H1 (cell line): ENCODE results near the gene CEL. TPM values are rescaled to one million over a fixed set of nuclear protein-coding genes. Genes with fewer than 3 reads are reported as not detected.

Experiments used
- CTCF ChIA-PET: fragments of 300-600 bp; sonication (Branson Sonifier 250); formaldehyde crosslinking; loops from one replicate; lab custom pipeline; 2021; ENCODE audit not compliant: partially characterized antibody; lab: Charles Lee
- POLR2A ChIA-PET: fragments of 300-600 bp; sonication (Branson Sonifier 250); formaldehyde crosslinking; loops from one replicate; lab custom pipeline; 2021; ENCODE audit warnings: inconsistent platforms; ENCODE audit not compliant: partially characterized antibody; lab: Charles Lee
- DNase-seq, 2 experiments: peaks; one replicate each; pipeline versions ENCODE4 v3.0.0 to v3.0.0-alpha.2; 2010 to 2022; ENCODE audit warnings: low spot score in 2 of 2, low read depth in 1 of 2, mixed read lengths in 1 of 2
- FAIRE-seq: peaks from 2 replicates; lab custom pipeline; 2011; peaks lifted over from hg19 to GRCh38; lab: Jason Lieb, UNC
- H2AFZ ChIP-seq: 2 replicates; pipeline ENCODE4 v1.8.1; 2012; ENCODE audit warnings: low read length, inconsistent platforms
- H2AK5ac ChIP-seq: 2 replicates; pipeline ENCODE4 v1.6.1; 2013; ENCODE audit warnings: low read depth, low read length
- H2BK120ac ChIP-seq: replicated peaks from 2 replicates; pipeline ENCODE3; 2013; ENCODE audit warnings: low read depth, low read length, inconsistent platforms
- H2BK12ac ChIP-seq: 2 replicates; pipeline ENCODE4 v1.6.1; 2013; ENCODE audit warnings: low read depth, low read length
- H2BK15ac ChIP-seq: 2 replicates; pipeline ENCODE4 v1.6.1; 2013; ENCODE audit warnings: low read length
- H2BK20ac ChIP-seq: 2 replicates; pipeline ENCODE4 v1.6.1; 2013; ENCODE audit warnings: low read length
- H2BK5ac ChIP-seq: 2 replicates; pipeline ENCODE4 v1.6.1; 2013; ENCODE audit warnings: low read depth, low read length
- H3K14ac ChIP-seq: 2 replicates; pipeline ENCODE4 v1.6.1; 2013; ENCODE audit warnings: inconsistent platforms; ENCODE audit not compliant: insufficient read length
- H3K18ac ChIP-seq: 2 replicates; pipeline ENCODE4 v1.6.1; 2013; ENCODE audit warnings: low read length; ENCODE audit errors: extremely low read depth
- H3K23ac ChIP-seq: 2 replicates; pipeline ENCODE4 v1.6.1; 2013; ENCODE audit warnings: inconsistent platforms; ENCODE audit not compliant: insufficient read length
- H3K23me2 ChIP-seq: 2 replicates; pipeline ENCODE4 v1.6.1; 2013; ENCODE audit warnings: low read depth, low read length
- H3K27ac ChIP-seq: 2 replicates; pipeline ENCODE4 v1.6.1; 2011; ENCODE audit warnings: low read depth, low read length, inconsistent platforms
- H3K27me3 ChIP-seq, 4 experiments: replicated peaks in 1 of 4; 1 replicate in 1 of 4; 2 replicates in 3 of 4; pipeline versions ENCODE4 v1.6.1 to v1.8.1; 2011 to 2013; ENCODE audit warnings: low read length in 3 of 4, mild to moderate bottlenecking in 3 of 4, inconsistent platforms in 2 of 4, mixed read lengths in 2 of 4, moderate library complexity in 1 of 4; ENCODE audit not compliant: control insufficient read depth in 3 of 4, insufficient read depth in 3 of 4; ENCODE audit errors: extremely low read depth in 1 of 4
- H3K36me3 ChIP-seq, 4 experiments: 2 replicates each; pipeline versions ENCODE4 v1.6.1 to v1.8.1; 2011 to 2013; ENCODE audit warnings: mild to moderate bottlenecking in 4 of 4, low read length in 3 of 4, moderate library complexity in 2 of 4, control low read depth in 1 of 4, inconsistent platforms in 1 of 4; ENCODE audit not compliant: insufficient read depth in 4 of 4, control insufficient read depth in 2 of 4
- H3K4ac ChIP-seq: replicated peaks from 2 replicates; pipeline ENCODE3; 2013; ENCODE audit warnings: low read length, low read depth, mixed read lengths, inconsistent platforms; ENCODE audit not compliant: insufficient read length
- H3K4me1 ChIP-seq, 4 experiments: replicated peaks in 1 of 4; 1 replicate in 1 of 4; 2 replicates in 3 of 4; pipeline versions ENCODE4 v1.6.1 to v1.8.1; 2011 to 2013; ENCODE audit warnings: low read length in 3 of 4, inconsistent platforms in 2 of 4, mixed read lengths in 1 of 4; ENCODE audit not compliant: insufficient read depth in 4 of 4, control insufficient read depth in 3 of 4
- H3K4me2 ChIP-seq, 2 experiments: 2 replicates each; pipeline versions ENCODE4 v1.6.1 to v1.8.1; 2011 to 2013; ENCODE audit warnings: low read depth in 2 of 2, low read length in 2 of 2, control low read depth in 1 of 2, inconsistent platforms in 1 of 2, mild to moderate bottlenecking in 1 of 2; ENCODE audit not compliant: insufficient read depth in 1 of 2
- H3K4me3 ChIP-seq, 4 experiments: fragments of 200-600, 300-600 bp in 1 of 4; sonication (generic), shearing (Covaris generic), sonication (Bioruptor Twin) in 1 of 4; 2 replicates each; pipeline versions ENCODE4 v1.5.1 to v1.8.1; 2011 to 2016; ENCODE audit warnings: low read length in 4 of 4, low read depth in 3 of 4, control low read depth in 2 of 4, inconsistent platforms in 2 of 4, mild to moderate bottlenecking in 2 of 4, mixed read lengths in 1 of 4, moderate library complexity in 1 of 4; ENCODE audit not compliant: insufficient read depth in 2 of 4; ENCODE audit errors: extremely low read depth in 1 of 4
- H3K56ac ChIP-seq: replicated peaks from 2 replicates; pipeline ENCODE3; 2013; ENCODE audit warnings: low read depth, mild to moderate bottlenecking, mixed read lengths, low read length, inconsistent platforms; ENCODE audit not compliant: insufficient read length
- H3K79me1 ChIP-seq: 2 replicates; pipeline ENCODE4 v1.6.1; 2013; ENCODE audit warnings: low read depth, low read length, control low read depth
- H3K79me2 ChIP-seq, 2 experiments: 2 replicates each; pipeline versions ENCODE4 v1.6.1 to v1.8.1; 2012 to 2013; ENCODE audit warnings: low read length in 2 of 2, mild to moderate bottlenecking in 2 of 2, inconsistent platforms in 1 of 2; ENCODE audit not compliant: insufficient read depth in 2 of 2, control insufficient read depth in 1 of 2
- H3K9ac ChIP-seq, 4 experiments: replicated peaks in 1 of 4; 1 replicate in 1 of 4; 2 replicates in 3 of 4; pipeline versions ENCODE4 v1.6.1 to v1.8.1; 2011 to 2013; ENCODE audit warnings: low read depth in 3 of 4, low read length in 3 of 4, control low read depth in 2 of 4, mild to moderate bottlenecking in 2 of 4, moderate library complexity in 2 of 4, inconsistent platforms in 1 of 4; ENCODE audit errors: extremely low read depth in 1 of 4
- H3K9me3 ChIP-seq, 2 experiments: 2 replicates each; pipeline versions ENCODE4 v1.6.1 to v1.8.1; 2012 to 2013; ENCODE audit warnings: mild to moderate bottlenecking in 2 of 2, moderate library complexity in 2 of 2, control low read depth in 1 of 2, inconsistent platforms in 1 of 2, low read depth in 1 of 2, low read length in 1 of 2, mixed read lengths in 1 of 2; ENCODE audit not compliant: insufficient read depth in 2 of 2
- H4K20me1 ChIP-seq, 2 experiments: replicated peaks in 1 of 2; 2 replicates each; pipeline versions ENCODE3 to v1.8.1; 2011 to 2013; ENCODE audit warnings: inconsistent platforms in 2 of 2, low read length in 2 of 2, mild to moderate bottlenecking in 1 of 2; ENCODE audit not compliant: insufficient read depth in 2 of 2, control insufficient read depth in 1 of 2
- H4K5ac ChIP-seq: 2 replicates; pipeline ENCODE4 v1.6.1; 2013; ENCODE audit warnings: low read length, low read depth, mixed read lengths, inconsistent platforms; ENCODE audit not compliant: insufficient read length
- H4K8ac ChIP-seq: 2 replicates; pipeline ENCODE4 v1.8.0; 2013; ENCODE audit warnings: mild to moderate bottlenecking, moderate library complexity, low read length, inconsistent platforms; ENCODE audit not compliant: insufficient read depth; ENCODE audit errors: extremely low read depth
- H4K91ac ChIP-seq: replicated peaks from 2 replicates; pipeline ENCODE3; 2013; ENCODE audit warnings: low read length, mixed read lengths, inconsistent platforms; ENCODE audit not compliant: insufficient read length
- BACH1 ChIP-seq: IDR thresholded peaks from 2 replicates; pipeline ENCODE4 v1.6.1; 2012; ENCODE audit warnings: low read length, improper control_type of control experiment
- CBX8 ChIP-seq: fragments of 300-800, 300-1000 bp; sonication (generic); IDR thresholded peaks from 2 replicates; pipeline ENCODE4 v1.7.1; 2016; ENCODE audit warnings: low read depth, low read length, borderline replicate concordance
- CHD2 ChIP-seq: IDR thresholded peaks from 2 replicates; pipeline ENCODE4 v1.6.1; 2012; ENCODE audit warnings: low read length, improper control_type of control experiment
- JUND ChIP-seq: IDR thresholded peaks from 2 replicates; pipeline ENCODE4 v1.6.1; 2011; ENCODE audit warnings: mild to moderate bottlenecking, improper control_type of control experiment, low read length
- SRF ChIP-seq: IDR thresholded peaks from 2 replicates; pipeline ENCODE4 v1.6.1; 2011; ENCODE audit warnings: mild to moderate bottlenecking, low read depth, low read length, moderate library complexity
- WGBS, 2 experiments: shearing (Covaris generic) in 1 of 2; methylation state at CpG; one replicate each; pipeline versions ENCODE4 v1.1.6 to v1.1.7; 2013 to 2015; ENCODE audit warnings: low lambda C conversion rate in 2 of 2, mixed read lengths in 2 of 2, inconsistent platforms in 1 of 2, low coverage in 1 of 2, missing lambda C conversion rate in 1 of 2; ENCODE audit not compliant: insufficient replicate concordance in 2 of 2, insufficient coverage in 1 of 2, insufficient read length in 1 of 2; ENCODE audit errors: extremely low coverage in 1 of 2, missing lambda C conversion rate in 1 of 2; 5-methylcytosine and 5-hydroxymethylcytosine counted together
- polyA plus RNA-seq, 7 experiments: library from polyadenylated mRNA; depleted of rRNA in 3 of 7; stranded (reverse) in 5 of 7; unstranded in 2 of 7; fragments of >200 nt in 5 of 7; fragments of 200-250 nt in 2 of 7; gene quantifications; 1 replicate in 5 of 7; 2 replicates in 1 of 7; 4 replicates in 1 of 7; pipeline versions ENCODE4 v1.2.1 to v1.2.3, GENCODE V29; 2011 to 2013; ENCODE audit warnings: missing spikeins in 2 of 7, mixed read lengths in 2 of 7
- total RNA-seq: library from RNA; stranded (reverse); fragmentation: NEBNext Ultra II Directional; extraction: Animal tissue kit (Norgen Biotek cat#: 25700); gene quantifications from 2 replicates; pipeline ENCODE4 v1.2.1, GENCODE V29; 2021
- TF ChIP-seq, protein P1 (sequence below): IDR thresholded peaks from 2 replicates; pipeline ENCODE4 v1.6.1; 2012; ENCODE audit warnings: inconsistent platforms

CEL gene
- total and polyA plus RNA-seq, 2 of the 8 experiments (the other 6 are each of a cell fraction or from before 2014, with no cell fraction given): 1.8 to 3.4 TPM

DNA sequence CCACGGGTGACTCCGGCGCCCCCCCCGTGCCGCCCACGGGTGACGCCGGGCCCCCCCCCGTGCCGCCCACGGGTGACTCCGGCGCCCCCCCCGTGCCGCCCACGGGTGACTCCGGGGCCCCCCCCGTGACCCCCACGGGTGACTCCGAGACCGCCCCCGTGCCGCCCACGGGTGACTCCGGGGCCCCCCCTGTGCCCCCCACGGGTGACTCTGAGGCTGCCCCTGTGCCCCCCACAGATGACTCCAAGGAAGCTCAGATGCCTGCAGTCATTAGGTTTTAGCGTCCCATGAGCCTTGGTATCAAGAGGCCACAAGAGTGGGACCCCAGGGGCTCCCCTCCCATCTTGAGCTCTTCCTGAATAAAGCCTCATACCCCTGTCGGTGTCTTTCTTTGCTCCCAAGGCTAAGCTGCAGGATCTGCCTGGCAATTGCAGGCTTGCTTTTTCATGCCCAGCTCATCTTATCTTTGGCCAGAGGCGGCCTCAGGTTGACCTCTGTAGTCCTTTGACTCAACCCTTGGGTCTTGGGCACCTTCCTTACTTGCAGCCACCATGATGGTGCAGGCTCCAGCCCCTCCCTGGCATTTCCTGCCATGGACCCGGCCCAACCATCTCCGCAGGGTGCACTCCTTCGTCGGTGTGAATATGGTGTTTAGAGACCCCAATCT is 9.8 kb downstream of the CEL start:
- H4K8ac ChIP-seq: no peak overlapping the region
- no peak overlapping the region for H3K4me2 ChIP-seq
- FAIRE-seq (no peak), DNase-seq (no peak)
- H4K20me1 ChIP-seq: no peaks in the 10 kb centered on the region
- no peak overlapping the region for H3K9ac ChIP-seq
- no peak overlapping the region for H2AK5ac ChIP-seq
- H4K5ac ChIP-seq: no peak overlapping the region
- no peak overlapping the region for H3K4ac ChIP-seq
- H3K4me3 ChIP-seq: no peak overlapping the region
- WGBS, 2 experiments: 92% methylated on average over 8 of the region's 33 CpGs; no CpG with 5 or more reads in 1 of the 2 experiments
- no peaks in the 10 kb centered on the region for H3K4me1 ChIP-seq
- H4K91ac ChIP-seq: no peak overlapping the region
- ChIA-PET POLR2A (no interaction called here), CTCF (interaction anchor here (1.0 kb wide), 2 partner anchors 16 to 40 kb away, joined by 3 read pairs; no protein-coding TSS in a partner anchor)
- no peaks in the 10 kb centered on the region for H3K23me2 ChIP-seq
- H3K27me3 ChIP-seq: no peaks in the 10 kb centered on the region
- no peak overlapping the region for H2BK20ac ChIP-seq
- H2BK5ac ChIP-seq: no peak overlapping the region
- H2AFZ ChIP-seq: no peak overlapping the region
- no peak overlapping the region for H3K18ac ChIP-seq
- no peaks in the 10 kb centered on the region; a peak in 1 of 8 replicates for H3K36me3 ChIP-seq
- H2BK120ac ChIP-seq: no peak overlapping the region
- no peak overlapping the region for H2BK12ac ChIP-seq
- H2BK15ac ChIP-seq: no peak overlapping the region
- no peak overlapping the region for H3K56ac ChIP-seq
- no peak overlapping the region for H3K23ac ChIP-seq
- H3K14ac ChIP-seq: no peak overlapping the region
- H3K79me2 ChIP-seq: no peaks in the 10 kb centered on the region
- no peaks in the 10 kb centered on the region for H3K79me1 ChIP-seq
- H3K27ac ChIP-seq: no peak overlapping the region
- H3K9me3 ChIP-seq: no peaks in the 10 kb centered on the region
- TF ChIP-seq JUND: no peak
- TF ChIP-seq, protein P1, sequence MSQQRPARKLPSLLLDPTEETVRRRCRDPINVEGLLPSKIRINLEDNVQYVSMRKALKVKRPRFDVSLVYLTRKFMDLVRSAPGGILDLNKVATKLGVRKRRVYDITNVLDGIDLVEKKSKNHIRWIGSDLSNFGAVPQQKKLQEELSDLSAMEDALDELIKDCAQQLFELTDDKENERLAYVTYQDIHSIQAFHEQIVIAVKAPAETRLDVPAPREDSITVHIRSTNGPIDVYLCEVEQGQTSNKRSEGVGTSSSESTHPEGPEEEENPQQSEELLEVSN: no peak
- no peak for TF ChIP-seq SRF
- no peak for TF ChIP-seq CHD2
- TF ChIP-seq CBX8: no peak
- TF ChIP-seq BACH1: no peak
